GM19239 (cell line): ENCODE data around the gene LHCGR.

Experiments
- DNase-seq: peaks from one replicate; pipeline ENCODE4 v3.0.0; 2011; ENCODE audit warnings: low spot score; ENCODE audit not compliant: insufficient read length
- FAIRE-seq: peaks from 2 replicates; lab custom pipeline; 2011; peaks lifted over from hg19 to GRCh38; lab: Jason Lieb, UNC

Gene LHCGR

DNA sequence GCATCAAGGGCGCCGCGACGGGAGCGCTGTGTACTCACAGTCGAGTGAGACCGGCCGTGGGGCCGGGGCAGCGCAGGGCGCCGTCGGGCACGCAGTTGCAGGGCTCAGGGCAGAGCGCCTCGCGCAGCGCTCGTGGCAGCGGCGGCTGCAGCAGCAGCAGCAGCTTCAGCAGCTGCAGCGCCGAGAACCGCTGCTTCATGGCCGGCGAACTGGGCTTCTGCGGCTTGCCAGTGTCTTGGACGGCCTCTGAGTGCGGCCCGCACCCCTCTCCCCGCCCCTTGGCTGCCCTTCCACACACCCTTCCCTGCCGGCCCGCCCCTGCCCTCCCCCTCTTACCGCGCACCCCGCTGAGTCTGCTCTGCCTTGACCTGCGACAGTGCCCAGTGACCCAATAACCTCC, at the start of gene LHCGR:
TSS of gene LHCGR (minus strand) at position 252 of the 400 bp plus-strand sequence. CDS start at position 199, 53 bp downstream.
- DNase-seq: no peak
- no peak for FAIRE-seq

DNA sequence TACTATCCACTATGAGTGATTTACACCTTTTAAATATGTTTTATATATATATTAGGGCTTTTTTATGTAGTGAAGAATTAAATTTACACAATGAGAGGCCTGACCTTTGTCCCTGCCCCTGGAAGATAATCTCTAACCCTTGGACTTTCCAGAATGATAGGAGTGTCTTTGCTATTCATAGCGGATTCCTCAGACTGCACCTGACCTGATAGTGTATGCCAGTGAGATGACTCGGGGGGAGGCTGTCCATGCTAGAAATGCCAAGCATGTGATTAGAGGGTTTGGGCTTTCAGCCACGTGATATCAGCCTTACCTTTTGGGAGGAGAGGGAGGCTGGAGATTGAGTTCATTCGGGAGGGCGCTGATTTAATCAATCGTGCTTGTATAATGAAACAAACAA, 44.1 kb upstream of the LHCGR start:
- FAIRE-seq (no peak), DNase-seq (no peak)

DNA sequence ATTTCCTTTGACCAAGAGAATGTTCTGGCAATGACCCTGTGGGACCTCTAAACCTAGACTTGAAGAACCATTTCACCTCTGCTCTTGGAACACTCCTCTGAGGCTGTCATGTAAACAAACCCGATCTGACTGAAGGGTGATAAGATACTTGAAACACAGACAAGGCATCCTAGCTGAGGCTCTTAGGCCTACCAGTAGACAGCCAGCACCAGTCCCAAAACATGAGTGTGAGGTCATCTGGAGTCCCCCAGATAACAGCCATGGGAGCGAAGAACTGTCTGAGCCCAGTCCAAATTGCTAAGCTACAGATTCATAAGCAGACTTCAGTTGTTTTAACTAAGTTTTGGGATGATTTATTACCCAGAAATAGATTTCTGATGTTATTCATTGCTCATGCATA, 39.5 kb upstream of the LHCGR start:
- FAIRE-seq (no peak), DNase-seq (no peak)

DNA sequence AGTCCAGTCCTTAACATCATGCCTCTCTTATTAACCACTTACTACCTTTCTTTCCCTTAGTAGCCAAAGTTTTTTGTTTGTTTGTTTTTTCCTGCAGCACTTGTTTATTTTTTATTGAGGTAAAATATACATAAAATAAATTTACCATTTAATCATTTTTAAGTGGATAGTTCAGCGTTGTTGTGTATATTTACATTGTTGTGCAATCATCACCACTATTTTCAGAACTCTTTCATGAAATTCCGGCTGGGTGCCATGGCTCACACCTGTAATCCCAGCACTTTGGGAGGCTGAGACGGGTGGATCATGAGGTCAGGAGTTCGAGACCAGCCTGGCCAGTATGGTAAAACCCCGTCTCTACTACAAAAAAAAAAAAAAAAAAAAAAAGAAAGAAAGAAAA, 38.1 kb upstream of the LHCGR start:
- FAIRE-seq: no peak

DNA sequence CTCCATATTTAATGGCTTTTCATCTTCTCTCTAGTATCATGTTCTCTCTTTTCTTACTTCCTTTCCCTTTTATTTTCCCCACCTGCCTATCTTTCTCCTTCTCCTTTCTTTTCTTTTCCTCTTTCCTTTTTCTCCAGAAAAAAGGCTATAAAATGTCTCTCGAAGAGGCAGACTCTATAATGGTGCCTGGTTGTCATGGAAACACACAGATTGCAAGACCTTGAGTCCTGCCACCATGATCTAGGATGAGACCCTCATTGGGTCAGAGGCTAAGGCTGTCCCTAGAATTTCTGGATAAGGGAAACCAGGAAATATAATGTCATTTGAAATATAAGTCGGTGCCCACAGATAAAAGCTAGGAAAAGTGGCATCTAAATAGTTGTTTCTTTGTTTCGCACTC, 36.5 kb upstream of the LHCGR start:
- DNase-seq: no peak
- FAIRE-seq: no peak

More for the DNA sequence above, 38.1 kb upstream of the LHCGR start:
- DNase-seq: no peak

DNA sequence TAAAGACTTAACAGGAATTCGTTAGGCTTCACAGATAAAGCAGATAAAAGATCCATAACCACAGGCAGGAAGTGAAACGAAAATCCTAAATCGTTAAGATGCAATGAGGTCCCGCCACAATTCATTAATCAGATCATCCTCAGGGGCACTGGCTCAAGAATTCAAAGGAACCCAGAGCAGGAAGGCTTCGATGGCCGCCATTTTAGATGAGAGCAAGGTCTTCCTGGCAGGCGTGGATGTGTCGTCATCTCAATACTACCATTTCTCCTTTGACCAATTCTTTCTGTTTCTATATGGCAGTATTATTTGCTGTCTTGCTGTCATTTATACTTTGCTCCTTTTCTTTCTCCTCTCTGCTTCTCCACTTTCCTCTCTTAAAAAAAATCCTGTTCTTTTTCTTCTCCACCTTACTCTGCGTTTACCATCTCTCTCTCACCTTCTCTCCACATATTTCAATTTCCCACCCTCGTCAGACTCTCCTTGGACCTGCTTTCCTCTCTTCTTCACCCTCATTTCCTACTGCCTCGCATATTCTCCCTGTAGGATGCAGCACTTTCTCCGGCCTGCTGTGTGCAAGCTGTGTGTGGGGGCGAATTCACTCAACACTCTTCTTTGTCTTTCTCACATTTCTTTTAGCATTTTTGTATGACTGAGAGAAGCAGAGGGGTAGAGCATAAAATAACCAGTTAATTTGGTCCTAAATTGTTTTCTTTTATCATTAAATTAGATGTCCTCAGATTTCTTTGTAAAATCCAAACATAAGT, 35.1 kb upstream of the LHCGR start:
- DNase-seq: no peak
- no peak for FAIRE-seq

DNA sequence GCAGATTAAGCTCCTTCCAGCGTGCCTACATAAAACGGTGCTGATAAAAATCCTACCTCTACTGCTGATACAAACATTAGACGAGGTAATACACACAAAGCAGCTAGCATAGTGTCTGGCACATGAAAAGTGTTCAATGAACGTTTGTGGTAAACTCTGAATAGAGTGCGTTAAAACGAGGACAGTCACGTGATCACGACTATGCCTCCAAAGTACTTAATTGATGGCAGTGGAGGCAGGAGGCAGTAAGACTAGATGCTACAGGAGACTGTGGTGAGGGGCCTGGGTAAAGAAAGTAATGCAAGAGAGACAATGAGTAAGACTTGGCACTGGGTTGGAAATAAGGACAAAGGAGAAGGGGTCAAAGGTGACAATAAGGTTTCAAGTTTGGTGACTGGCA, 32.1 kb upstream of the LHCGR start:
- FAIRE-seq (no peak), DNase-seq (no peak)

DNA sequence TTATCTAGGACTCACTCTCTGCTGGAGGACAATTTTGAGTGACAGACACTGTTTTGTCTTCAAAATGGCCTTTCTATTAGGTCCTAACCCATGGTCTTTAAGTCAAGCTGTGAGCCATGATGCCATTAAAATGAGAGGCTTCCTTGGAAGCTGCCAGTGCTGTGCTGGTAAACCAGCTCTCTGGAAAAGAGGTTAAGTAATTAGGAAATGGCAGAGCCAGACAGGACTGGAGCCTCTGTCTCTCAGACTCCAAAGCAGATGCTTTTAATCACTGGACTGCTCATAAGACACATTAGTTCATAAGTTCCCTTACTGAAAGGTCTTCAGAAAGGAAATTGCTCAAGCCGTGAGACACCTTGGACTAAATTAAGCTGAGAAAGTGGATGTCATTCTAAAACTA, 25.8 kb upstream of the LHCGR start:
- no peak for DNase-seq
- FAIRE-seq: no peak

DNA sequence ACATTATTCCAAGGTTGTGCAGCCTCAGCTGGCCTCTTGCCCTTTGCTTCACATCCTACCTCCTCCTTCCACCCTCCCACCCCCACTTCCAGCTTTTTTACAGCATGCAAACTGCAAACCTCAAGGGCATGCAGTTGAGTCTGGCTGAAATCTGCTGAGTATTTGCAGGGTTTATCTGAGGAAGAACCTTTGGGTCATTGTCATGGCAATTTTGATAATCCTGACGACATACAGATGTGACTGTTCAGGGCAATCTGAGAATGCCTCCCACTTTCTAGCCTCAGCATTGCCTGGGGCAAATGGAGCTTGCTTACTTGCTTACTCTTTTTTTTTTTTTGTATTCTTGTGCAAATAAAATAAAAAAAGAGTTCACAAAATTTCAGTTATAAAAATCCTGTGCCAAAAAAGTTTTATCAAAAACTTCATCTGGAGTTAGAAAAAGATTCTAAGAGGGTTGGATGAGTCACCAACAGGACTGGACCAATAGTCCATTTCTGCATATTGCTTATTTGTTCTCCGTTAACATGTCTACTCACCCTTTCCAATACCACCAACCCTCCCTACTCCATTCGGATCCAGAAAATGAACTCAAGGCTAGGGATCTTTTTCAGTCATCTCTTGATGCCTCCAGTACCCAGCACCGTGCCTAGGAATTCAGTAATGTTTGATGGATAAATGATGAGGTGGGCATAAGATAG, 23.6 kb upstream of the LHCGR start:
- no peak for DNase-seq
- no peak for FAIRE-seq

DNA sequence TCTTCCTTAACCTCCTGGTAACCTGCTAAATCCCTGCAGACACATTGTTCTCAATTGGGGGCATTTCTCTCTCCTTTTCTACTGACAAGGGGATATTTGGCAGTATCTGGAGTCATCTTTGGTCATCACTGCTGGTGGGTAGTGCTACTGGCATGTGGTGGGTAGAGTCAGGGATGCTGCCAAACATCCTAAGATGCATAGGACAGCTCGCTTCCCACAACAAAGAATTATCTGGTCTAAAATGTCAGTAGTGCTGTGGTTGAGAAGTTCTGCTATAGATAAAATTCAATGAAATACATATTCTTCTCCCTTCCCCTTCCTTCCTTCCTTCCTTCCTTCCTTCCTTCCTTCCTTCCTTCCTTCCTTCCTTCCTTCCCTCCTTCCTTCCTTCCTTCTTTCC, 18.7 kb upstream of the LHCGR start:
- DNase-seq: no peak
- no peak for FAIRE-seq

DNA sequence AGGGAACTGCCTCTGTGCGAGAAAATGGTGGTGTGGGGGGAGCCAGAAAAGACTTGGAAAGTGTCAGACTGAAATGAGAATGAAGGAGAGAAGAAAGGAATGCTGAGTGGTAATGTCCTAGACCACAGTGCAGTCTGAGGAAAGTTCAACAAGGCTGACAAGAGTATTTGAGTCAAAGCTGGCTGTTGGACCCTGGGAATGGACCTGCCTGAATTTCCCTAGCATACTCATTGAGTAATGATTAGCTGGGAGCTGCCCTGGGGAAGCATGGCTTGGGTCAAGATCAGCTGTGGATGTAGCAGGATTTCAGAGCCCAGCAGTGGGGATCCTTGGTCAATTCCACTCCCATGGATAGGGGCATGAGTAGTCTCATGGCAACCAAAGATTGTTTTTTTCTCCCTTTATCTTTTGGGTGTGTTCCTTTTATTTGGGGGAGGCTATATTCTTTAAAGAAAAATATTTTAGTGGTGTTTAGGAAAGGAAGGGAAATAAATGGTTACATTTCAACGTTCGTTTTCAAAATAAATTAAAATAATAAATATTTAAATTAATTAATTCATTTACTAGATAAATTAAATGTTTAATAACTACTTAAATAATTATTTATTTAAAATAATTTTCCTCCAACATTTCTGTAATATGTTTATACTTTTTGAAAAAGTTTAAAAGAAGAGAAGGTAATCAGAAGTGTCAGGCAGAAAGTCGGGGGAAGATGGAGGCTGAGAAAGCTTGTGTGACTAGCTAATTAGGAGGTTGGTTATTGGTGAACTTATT, 15.9 kb upstream of the LHCGR start:
- DNase-seq: no peak
- FAIRE-seq: no peak

DNA sequence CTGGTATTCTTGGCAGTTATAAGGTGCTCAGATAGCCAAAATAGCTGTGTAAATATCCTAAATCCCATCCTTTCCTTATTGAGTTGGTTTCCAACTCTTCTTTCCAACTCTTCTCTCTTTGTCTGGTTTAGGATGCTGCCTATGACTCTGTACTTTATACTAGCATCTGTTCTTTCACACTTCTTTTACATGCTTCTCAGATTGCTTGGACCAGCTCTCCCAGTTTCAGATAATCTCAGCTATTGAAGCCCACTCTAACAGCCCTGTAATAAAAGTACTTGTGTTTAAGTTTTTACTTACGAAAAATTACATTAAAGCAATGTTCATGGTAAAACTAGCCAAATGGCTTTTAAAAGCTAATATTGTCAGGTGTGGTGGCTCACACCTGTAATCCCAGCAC, 14.7 kb upstream of the LHCGR start:
- no peak for DNase-seq
- no peak for FAIRE-seq

DNA sequence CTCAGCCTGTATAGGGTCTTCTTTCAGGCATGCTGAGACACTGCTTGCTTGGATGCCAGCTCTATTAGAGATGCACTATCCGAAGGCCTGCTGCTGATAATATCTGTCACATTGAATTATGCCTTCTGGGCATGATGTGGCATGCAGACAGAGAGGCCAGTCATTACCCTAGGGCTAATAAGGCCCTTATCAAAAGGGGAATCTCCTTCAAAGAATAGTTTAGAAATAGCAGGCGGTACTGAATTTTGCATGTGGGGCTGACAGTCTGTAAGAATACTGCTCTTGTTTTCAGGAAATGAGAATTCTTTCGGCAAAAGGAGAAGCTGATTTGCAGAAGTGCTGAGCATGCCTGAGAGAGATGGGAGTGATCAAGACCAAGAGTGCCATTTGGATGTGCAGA, 13.1 kb upstream of the LHCGR start:
- FAIRE-seq: no peak
- no peak for DNase-seq

DNA sequence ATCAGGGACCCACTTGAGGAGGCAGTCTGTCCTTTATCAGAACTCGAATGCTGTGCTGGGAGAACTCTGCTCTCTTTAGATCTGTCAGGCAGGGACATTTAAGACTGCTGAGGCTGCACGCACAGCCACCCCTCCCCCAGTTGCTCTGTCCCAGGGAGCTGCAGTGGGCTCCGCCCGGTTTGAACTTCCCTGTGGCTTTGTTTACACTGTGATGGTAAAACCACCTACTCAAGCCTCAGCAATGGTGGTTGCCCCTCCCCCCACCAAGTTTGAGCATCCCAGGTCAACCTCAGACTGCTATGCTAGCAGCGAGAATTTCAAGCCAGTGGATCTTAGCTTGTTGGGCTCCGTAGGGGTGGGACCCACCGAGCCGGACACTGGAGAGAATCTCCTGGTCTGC, 11.8 kb upstream of the LHCGR start:
- FAIRE-seq (no peak), DNase-seq (no peak)

DNA sequence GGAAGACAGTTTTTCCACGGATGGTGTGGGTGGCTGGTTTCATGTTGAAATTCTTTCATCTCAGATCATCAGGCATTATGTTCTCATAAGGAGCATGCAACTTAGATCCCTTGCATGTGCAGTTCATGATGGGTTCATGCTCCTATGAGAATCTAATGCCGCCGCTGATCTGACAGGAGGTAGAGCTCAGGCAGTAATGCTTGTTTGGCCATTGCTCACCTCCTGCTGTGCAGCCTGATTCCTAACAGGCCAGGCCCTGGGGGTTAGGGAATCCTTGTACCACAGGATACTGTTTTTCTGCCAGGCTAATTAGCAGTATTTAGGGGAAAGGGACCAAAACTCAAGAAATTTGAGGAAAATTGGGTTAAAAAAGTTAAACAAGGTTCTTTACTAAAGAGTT, 5.3 kb upstream of the LHCGR start:
- no peak for DNase-seq
- no peak for FAIRE-seq

DNA sequence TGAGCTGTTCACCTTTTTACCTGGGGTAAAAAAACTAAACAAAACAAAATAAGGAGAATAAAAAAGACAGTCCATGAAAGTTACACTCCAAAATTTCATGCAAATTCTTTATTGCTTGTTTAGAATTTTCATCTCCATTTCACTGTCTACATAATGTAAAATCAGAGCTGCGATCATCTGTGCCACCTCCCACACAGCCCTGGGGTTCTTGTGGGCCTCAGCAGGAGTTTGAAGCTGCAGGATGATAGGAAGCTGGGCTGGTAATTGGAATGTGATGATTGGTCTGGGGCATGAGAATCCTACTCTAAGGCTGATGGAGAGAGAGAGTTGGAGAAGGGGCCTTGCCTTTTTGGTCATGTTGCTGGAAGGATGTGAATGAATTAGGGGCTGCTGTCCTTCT, 4.2 kb upstream of the LHCGR start:
- FAIRE-seq (no peak), DNase-seq (no peak)

DNA sequence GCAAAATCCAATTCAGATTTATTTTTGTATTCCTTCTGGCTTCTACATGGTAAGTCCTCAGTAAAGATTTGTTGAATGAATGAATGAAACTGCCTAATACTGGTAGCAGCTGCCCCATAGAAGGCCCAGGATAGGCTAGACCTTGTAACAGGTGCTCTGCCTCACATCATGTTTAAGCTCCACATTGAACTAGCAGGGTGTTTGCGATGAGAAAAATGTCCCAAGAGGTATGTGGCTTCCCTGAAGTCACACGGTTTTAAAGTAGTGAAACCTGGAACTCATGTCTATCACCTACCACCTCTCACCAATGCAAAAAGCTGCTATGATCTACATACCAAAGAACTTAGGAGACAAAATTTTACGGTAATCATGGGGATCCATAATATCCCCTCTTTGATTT, 765 bp upstream of the LHCGR start:
- FAIRE-seq: no peak
- DNase-seq: no peak

DNA sequence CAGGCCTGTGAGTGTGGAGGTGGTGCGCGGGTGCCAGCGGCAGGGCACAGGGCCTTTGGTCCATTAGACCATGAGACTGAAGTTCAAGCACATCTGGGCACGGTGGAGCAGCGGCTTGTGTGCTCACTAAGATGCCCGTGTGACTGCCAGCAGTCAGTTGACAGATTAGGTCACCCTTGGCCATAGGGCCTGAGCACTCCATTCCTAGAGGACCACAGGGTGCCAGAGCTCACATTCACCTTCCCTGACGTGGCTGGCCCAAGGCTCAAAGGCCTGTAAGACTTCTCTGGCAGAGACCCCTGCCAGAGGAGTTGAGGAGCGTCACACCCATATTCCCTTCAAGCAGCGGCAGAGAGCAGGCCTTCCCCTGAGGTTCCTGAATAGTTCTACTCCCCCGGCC, 650 bp downstream of the LHCGR start:
- FAIRE-seq (no peak), DNase-seq (no peak)

DNA sequence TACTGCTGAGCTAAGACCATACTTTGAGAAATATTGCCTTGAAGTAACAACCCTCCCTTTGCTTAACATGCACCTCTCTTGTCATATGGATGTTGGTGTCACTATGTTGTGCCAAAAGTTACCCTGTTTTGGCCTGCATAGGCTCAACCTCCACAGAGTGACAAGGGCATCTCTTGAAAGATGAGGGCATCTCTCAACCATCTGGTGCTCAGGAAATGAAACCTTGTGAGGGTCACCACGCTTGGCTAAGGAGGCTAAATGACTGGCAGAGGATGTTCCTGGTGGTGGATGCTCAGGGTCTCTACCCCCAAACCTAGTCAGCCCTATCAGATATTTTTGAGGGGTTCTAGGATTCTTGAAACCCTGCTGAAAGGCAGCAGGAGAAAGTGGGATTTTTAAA, 2.3 kb downstream of the LHCGR start:
- FAIRE-seq (no peak), DNase-seq (no peak)

DNA sequence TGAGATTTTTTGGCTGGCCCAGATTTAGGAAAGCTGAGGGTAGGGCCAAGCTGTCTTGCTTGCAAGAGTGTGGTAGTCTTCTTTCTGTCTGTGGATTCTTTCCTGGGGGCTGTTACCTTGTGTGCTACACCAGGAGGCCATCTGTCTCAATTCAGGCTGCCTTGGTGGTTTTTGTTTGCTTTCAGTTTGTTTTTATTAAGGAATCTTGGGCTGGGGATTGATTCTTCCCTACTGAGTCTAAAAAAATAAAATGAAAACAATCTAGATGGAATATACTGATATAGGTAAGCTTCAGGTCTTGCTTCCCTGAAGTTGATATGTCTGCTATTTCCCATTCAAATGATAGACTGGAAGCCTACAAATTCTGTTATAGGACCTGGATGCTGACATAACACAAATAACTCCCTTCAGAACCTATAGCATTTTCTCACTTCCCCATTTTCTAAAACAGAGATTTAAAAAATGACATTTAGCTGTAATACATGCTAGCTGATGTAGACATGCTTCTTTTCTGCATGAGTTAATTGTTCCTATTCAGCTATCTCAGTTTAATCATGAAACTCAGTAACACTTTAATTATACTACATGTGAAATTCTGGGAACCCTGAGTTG, 5.3 kb downstream of the LHCGR start:
- no peak for DNase-seq

More for the DNA sequence above, 5.3 kb downstream of the LHCGR start:
- FAIRE-seq: no peak
